GM19043 (cell line): ENCODE measurements around the gene MYZAP.
A peak's percentile ranks its signal among the peaks of the same experiment; 100 is the strongest.

ENCODE experiments used
- ATAC-seq: cut with Tn5 transposase; IDR thresholded peaks from one replicate; pipeline ENCODE4 v1.9.1; 2021; ENCODE audit warnings: low read depth; ENCODE audit not compliant: unreplicated experiment

Gene MYZAP

DNA sequence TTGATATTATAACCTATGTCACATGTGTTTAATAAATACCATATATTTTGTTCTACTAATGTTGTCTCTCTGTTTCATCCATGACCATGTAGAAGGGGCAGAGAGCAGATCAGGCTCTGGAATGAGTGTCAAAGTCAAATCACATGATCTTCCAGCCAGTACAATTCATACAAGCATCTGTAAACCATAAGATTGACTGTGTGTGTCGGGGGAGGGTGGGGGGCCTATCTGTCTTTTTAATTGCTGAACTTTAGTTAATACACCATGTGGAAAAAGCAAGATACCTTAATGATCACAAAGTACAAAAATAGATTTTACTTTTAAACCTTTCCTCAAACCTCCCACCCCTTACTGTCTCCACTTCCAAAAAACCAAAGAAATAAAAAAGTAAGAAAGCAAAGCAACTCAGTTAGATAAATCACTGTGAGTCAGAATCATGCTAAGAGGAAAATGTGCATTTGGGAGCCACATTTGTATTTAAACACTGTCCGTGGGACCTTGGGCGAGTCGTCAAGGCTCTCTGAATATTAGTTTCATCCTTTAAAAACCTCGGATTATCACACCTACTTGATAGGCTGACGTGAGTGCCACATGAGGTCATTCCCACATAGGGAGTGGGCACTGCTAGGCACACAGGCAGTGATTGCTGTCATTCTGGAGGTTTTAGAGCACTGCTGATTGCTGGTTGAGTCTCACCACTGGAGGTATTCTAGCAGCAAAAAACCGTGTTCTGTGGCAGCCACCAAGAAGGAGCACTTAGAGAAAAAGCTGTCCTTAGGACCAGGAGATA is 93.8 kb downstream of the MYZAP start:
- ATAC-seq = no peak

DNA sequence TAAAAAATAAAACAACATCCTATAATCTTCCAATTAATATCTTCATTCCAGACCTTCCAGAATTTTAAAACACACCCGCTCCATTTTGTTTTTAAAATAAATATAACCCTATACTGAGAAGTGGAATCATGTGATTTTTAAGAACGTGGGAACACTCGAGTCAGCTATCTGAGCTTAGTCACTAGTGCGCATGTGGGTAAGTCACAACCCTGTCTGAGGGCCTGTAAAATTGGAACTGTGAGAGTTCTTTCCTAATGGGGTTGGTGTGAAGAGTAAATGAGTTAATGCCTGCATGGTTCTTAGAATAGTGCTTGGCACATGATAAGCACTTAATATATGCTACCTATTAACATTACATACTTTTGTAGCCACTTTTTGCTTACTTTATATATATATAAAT is 95.0 kb downstream of the MYZAP start:
- ATAC-seq = no peak

DNA sequence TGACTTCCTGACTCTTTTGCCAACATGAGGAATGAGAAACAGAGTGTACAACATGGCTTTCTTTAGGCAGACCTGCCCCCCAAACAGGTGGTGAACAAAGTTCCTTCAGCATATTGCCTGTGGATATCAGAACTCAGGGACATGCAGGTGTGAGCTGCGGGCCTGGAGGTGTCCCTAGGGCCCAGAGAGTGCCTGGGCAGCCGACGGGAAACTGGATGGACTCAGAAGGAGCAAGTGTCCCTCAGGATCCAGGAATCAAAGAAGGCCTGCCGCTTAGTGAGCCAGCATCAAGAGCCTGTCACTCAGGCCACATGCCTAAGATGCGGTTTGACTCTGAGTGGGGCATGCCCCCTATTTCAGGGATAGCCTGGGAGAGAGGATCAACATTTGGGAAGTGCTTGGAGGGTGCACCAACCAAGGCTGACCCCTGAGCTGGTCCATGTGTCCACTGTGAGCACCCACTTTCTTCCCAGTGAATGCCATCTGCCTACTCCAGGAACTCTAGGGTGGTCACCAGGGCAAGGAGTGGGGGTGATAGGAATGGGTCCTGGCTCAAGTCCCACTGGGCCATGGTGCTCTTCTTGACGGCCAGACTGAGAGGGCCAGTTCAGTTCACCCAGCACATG is 98.8 kb downstream of the MYZAP start:
- ATAC-seq = no peak

DNA sequence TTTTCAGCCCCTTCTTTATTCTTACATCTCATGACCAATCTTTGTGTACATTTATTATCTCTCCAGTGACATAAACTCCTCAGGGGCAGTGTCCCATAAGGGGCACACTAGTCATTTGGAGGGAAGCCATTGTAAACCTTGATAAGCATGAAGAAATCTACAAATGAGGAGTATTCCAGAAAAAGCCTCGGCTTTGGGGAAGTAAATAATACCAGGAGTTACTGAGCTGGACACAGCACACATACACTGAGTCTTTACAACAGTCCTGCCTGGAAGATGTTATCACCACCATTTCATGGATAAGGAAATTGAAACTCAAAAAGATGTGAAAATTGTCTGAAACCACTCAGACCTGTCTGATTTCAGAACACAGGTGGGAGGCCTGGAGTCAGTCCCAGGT is 99.4 kb downstream of the MYZAP start:
- no peak for ATAC-seq

DNA sequence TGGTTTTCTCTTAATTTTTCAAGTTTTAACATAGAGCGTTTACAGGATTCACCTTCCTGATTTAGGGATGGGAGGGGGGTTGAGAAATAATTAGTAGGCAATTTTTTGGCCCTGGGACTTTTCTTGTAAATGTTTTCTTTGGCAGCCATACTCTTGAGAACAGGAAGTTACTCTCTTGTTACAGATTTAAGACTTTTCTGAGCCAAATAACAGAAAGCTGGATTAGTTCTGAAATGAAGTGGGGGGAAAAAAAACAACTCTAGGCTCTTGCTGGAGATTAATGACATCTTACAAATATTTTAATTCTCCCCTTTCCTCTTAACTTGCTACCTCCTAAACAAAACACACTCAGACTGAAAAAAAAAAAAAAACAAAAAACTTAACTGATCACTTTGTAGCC is 101.0 kb downstream of the MYZAP start:
- ATAC-seq = no peak

DNA sequence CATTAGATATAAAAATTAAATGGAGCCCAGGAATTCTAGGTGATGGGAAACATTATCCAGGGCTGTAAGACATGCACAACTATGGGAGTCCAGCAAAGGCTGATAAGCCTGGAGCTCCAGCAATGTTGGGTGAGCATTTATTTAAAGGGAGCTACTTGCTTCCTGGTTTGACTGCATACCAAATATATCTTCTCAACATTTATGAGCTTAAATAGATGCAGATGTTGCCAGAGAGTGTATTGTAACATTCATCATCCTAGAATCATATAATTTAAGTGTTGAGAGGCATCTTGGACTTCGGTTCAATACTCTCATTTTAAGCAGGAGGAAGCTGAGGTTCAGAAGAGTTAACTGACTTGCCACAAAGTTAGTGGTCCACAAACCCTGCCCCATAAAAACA is 102.6 kb downstream of the MYZAP start:
- ATAC-seq = no peak

DNA sequence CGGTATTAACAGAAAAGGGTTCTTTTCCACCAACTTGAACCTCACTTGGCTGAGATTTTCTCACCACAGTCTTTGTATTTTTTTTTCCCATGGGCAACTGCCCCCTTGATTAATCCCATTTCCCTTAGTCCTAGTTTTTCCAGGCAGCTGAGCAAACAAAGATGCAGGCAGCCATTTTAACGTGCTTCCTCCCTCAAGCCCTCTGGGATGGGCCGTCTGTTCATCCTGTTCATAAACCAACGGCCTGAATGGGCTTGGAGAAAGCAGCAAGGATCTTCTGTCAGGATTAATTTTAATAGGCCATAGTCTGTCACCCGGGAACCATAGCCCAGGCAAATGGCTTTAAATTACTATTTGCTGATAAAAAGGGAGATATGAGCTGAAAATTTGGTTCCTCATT is 104.4 kb downstream of the MYZAP start:
- no peak for ATAC-seq

DNA sequence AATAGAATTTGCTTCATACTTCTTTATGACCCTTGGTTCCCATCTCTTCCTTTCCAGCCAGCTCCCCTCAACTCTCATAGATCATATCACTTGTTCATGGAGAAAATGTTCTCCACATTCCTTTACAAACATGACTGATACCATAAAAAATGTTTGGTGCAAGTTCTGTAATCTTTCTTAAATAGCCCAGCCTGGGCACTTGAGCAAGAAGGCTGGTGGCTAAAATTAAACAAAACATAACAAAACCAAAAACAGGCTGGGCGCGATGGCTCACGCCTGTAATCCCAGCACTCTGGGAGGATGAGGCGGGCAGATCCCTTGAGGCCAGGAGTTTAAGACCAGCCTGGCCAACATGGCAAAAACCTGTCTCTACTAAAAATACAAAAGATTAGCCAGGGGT is 105.9 kb downstream of the MYZAP start:
- no peak for ATAC-seq

DNA sequence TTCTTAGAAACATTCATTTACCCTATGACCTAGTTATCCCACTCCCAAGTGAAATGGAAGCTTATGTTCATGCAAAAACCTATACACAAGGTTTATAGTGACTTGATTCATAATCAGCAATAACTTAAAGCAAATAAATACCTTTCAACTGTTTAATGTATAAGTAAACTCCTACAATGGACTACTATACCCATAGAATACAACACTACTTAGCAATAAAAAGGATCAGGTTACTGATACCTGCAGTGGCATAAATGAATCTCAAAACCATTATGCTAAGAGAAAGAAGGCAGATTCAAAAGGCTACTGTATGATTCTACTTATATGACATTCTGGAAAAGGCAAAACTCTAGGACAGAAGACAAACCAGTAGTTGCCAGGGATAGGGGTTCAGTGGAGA is 106.5 kb downstream of the MYZAP start:
- no peak for ATAC-seq

DNA sequence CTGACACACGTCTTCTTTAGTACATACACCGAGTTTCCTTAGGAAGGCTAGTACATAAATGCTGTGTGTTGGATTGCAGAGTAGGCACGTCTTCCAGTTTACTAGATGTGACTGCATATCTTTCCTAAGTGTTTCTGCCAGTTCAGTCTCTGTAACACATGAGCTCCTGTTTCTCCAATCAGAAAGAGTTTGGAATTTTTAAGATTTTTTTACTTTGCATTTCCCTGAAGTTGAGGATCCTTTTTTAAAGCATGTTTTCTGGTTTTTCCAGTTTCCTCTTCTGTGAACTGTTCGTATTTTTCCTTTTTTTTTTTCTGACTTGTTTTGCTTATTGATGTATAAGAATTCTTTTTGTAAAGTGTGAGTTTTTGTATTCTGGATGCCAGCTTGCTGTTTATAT is 107.3 kb downstream of the MYZAP start:
- ATAC-seq = no peak

DNA sequence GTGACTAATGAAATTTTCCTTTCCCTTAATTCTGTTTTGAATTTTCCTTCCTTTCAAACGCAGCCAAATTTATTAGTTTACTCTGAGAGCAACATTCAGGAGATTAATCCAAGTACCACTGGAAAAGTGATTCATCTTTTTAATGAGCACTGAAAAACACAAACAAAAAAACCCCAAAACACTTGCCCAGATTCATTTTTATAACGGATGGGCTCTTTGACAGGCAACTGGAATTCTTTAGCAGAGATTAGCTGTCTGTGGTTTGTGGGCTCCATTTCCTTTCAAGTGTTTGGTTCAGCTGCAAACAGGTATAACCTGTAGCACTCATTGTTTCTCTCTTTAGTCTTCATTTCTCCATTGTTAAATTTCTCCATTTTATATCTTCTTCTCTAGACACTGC is 111.7 kb downstream of the MYZAP start:
- ATAC-seq = no peak

DNA sequence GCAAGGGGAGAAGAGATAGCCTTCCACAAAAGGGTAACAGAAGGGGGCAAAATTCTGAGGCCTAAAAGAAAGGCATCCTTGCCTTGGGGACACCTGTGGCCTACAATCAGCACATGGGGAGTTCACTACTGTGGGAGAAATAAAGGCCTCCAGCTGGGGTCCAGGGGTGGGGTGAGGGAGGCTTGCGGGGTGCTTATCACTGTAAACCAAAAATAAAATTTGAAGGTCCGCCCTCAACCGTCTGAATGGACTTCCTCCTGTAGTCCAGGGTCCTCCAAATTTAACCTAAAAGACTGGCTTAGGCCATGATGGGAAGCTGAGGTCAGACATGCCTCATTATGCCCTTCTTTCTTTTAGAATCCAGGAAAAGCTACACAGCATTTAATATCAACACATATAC is 112.7 kb downstream of the MYZAP start:
- ATAC-seq = no peak

DNA sequence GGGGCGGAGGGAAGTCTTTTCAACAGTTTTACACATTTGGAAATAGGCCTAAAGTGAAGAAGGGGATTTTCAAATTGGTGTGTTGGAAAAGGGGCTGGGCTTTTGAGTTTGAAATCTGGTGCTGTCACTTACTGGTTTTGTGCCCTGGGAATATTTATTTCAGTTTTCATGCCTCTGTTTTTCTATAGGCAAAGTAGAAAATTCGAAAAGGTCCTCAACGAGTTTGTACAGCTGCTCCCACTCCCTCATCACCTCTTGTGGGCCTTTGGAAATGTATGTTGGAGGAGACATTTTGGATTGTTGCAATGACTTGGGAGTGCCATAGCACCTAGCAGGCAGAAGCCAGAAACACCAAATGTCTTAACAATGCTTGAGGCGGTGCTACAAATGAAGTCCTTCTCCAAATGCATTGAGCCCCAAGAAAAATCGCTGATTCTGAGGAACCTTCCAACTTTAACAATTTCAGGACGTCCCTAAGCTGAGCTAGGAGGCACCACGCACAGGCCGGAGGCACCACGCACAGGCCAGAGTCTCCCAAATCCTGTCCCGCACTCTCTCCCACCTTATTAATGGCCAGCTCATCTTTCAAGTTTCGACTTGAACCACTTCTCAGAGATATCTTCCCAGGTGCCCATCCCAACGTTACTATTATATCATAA is 114.2 kb downstream of the MYZAP start:
- no peak for ATAC-seq

DNA sequence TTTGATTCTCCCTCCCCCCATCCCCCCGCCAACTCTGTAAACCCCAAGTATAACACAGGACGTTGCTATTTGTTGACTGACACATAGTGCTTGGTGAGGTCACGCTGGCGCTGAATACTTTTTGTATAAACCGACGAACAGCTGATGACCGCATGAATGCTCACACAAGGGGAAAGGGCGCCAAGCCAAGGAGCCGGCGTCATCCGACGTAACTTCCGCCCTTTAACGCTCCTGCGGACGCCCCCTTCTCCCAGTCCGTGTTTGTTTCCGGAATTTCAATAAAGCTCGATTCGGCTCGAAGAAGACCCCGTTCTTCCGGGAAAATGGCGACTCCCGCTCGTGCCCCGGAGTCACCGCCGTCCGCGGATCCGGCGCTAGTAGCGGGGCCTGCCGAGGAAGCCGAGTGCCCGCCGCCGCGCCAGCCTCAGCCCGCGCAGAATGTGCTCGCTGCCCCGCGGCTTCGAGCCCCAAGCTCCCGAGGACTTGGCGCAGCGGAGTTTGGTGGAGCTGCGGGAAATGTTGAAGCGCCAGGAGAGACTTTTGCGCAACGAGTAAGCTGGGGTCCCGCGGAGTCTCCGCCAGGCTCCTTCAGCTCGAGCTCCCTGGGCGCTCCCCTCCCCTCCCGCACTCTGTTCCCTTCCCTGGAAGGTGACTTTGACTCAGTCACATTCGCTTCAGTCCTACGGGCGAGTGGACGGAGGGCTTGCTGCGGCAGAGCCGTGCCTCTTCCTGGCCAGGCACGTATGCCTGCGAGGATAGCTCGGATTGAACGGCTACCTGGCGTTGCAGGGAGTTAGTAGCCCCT is 114.9 kb downstream of the MYZAP start, which contains the start of gene POLR2M:
Gene POLR2M (plus strand): TSS at position 310 of the 805 bp plus-strand sequence. CDS start 129 bp downstream, at position 439.
- peak; percentile 97 for ATAC-seq

DNA sequence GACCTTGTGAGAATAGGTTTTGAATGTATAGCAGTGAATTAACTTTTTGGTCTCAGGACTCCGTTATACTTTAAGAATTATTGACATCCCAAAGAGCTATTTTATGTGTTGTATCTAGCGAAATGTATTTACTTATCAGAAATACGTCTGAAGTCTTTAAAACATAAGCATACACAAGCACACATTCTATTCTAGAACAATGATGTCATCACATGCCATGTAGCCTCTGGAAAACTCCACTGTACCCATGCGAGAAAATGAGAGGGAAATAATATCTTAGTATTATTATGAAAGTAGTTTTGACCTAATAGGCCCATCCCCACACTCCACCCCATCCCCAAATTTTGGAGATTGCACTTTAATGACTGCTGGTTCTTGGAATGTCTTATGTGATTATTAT is 116.3 kb downstream of the MYZAP start:
- ATAC-seq = no peak

DNA sequence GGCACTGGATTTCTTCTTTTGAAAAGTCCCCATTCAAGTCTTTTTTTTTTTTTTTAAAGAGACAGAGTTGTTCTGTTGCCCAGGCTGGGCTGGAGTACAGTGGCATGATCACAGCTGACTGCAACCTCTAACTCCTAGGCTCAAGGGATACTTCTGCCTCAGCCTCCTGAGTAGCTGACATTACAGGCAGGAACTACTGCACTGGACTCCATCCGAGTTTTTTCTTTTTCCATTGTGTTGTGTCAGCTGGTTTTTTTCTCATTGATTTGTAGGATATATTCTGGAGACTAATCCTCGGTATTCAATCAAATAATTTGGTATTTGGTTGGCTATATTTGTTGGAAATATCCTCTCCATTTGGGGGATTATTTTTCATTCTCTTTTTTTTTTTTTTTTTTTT is 126.6 kb downstream of the MYZAP start:
- ATAC-seq = no peak

DNA sequence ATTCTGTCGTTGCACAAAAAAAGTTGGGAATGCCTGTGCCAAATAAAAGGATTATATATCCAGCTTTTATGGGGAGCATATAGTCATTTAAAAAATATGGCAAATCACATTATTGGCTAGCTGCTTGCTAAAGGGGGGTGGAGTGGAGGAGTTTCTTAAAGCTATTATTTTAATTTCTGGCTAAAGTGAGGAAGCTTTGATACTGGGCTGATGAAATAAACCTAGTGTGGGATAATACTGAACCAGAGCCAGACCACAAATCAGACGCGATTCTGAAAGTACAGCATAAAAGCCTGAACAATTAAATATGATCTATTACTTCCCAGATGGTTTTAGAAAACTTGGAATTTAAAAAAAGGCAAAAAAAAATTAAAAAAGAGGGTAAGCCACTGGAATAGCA is 129.2 kb downstream of the MYZAP start:
- ATAC-seq = no peak

DNA sequence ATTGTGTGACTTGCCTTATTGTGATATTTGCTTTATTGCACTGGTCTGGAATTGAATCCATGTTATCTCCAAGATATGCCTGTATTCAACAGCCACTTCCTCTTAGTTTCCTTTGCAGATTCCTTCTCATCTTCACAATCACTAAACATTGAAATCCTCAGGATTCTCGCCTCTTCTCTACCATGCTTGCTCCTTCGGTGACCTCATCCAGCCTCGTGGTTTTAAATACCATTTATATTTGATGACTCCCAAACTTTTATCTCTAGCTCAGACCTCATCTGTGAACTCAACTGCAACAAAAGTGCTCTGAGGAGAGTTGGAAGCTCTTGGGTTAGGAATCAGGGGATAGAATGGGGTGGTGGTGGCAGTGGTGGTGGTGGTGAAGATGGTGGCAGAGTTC is 134.7 kb downstream of the MYZAP start:
- no peak for ATAC-seq

DNA sequence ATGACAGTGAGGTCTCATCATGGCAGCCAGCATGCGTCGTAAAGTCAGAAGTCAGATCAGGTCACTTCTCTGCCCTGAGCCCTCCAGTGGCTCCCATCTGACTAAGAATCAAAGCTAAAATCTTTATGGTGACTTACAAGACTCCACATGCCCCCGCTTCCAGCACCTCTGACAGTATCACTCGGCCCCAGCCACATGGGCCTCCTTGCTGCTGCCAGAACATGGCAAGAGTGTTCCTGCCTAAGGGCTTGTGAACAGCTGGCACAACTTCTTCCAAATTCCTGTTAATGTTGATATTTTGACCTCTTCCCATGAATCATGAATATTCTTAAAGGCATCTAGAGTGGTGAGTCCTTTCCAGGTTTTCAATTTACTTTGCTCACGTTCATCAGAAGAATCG is 135.3 kb downstream of the MYZAP start:
- ATAC-seq = no peak

DNA sequence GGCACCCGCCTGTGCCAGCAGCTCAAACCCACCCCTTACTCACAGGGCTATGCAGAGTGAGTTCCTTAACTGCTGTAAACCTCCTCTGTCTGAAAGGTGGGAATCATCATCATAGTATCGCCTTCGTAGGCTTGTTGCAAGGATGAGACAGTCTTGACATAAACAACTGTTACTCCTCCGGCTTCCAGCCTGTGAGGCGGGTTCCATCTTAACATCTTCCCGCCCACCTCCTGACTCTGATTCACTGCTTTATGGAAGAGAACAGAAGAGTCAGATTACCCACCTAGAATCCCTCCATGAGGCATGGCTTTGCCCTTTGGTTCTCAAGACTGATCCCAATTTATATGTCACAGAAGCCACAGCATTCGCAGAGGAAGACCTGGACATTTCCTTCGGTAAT is 136.7 kb downstream of the MYZAP start:
- ATAC-seq = no peak

DNA sequence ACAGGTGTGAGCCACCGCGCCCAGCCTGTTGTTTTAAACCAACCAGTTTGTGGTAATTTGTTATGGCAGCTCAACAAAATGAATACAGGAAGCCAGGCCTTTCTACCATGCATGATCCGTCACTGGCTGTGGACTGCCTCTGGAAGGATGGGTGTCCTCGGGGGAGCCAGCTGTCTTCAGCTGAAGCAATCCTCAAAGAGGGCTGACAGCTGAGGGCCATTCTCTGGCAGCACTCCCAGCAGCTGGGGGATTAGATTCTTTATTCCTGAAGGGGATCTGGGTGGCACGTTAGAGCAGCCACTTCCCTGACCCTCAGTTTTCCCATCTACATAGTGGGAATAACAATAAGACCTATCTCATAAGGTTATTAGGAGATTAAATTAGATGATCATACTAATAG is 139.2 kb downstream of the MYZAP start:
- ATAC-seq = no peak
